Measurements from ENCODE around the gene ANXA10. TPM values are rescaled to one million over a fixed set of nuclear protein-coding genes. Genes with fewer than 3 reads are reported as not detected.

Gene ANXA10
- total and polyA plus RNA-seq, 8 donors = 2.5 to 17.1 (median 8.5) TPM

GRCh38 chr4:168074861-168075260 is 17.5 kb upstream of the ANXA10 start:
- no peaks in the 10 kb centered on the region for H3K27me3 ChIP-seq
- H3K4me3 ChIP-seq = no peak overlapping the region
- no peak for FAIRE-seq
- no peak overlapping the region for H3K27ac ChIP-seq
- ATAC-seq = no peak
- H3K36me3 ChIP-seq = no peaks in the 10 kb centered on the region
- no peaks in the 10 kb centered on the region for H3K4me1 ChIP-seq
- WGBS, 2 donors = 81 to 86% methylated on average over 4 of the region's 4 CpGs
- DNase-seq = no peak
- TF ChIP-seq CTCF (IDR thresholded peaks at IDR 0.05) = no peak
- no peaks in the 10 kb centered on the region for H3K9me3 ChIP-seq
- intact Hi-C loops (cut with DNase I) = loop anchor here in 2 of 3 donors (10.0 kb wide), 1 partner anchor 1050 kb away; no protein-coding TSS in a partner anchor

- peak; percentile 52 to 80 (median 73) for TF ChIP-seq CTCF (IDR thresholded peaks at IDR 0.05)
- WGBS, 2 donors = 0 to 9% methylated on average over 2 of the region's 2 CpGs
- no peak overlapping the region for H3K4me3 ChIP-seq
- ATAC-seq (peak; percentile 77 to 92 (median 90)), DNase-seq (peak in 5 of 6 donors; percentile 9 to 72 (median 48)), FAIRE-seq (peak; percentile 37)
- no peaks in the 10 kb centered on the region for H3K27me3 ChIP-seq
- H3K4me1 ChIP-seq = no peaks in the 10 kb centered on the region
- H3K9me3 ChIP-seq = no peaks in the 10 kb centered on the region
- H3K27ac ChIP-seq = no peak overlapping the region
- intact Hi-C loops (cut with DNase I) = loop anchor here in 2 of 3 donors (10.0 kb wide), 1 partner anchor 1052 kb away; no protein-coding TSS in a partner anchor
- H3K36me3 ChIP-seq = no peaks in the 10 kb centered on the region
Observed at GRCh38 chr4:168076989-168077725, 15.2 kb upstream of the ANXA10 start.

- Histone ChIP-seq H3K36me3 (no peaks in the 10 kb centered on the region), H3K4me3 (no peak overlapping the region), H3K27me3 (no peaks in the 10 kb centered on the region), H3K27ac (no peak overlapping the region), H3K4me1 (no peaks in the 10 kb centered on the region), H3K9me3 (no peaks in the 10 kb centered on the region)
- TF ChIP-seq CTCF (IDR thresholded peaks at IDR 0.05) = no peak
- intact Hi-C loops (cut with DNase I) = loop anchor here in 2 of 3 donors (10.0 kb wide), 1 partner anchor 1053 kb away; no protein-coding TSS in a partner anchor
- FAIRE-seq (no peak), ATAC-seq (no peak), DNase-seq (no peak)
- WGBS, 2 donors = 42 to 55% methylated on average over 5 of the region's 5 CpGs
Observed at GRCh38 chr4:168077726-168078239, 14.6 kb upstream of the ANXA10 start.

GRCh38 chr4:168082379-168082778 is 10.0 kb upstream of the ANXA10 start:
- DNase-seq (no peak), FAIRE-seq (no peak), ATAC-seq (no peak)
- Histone ChIP-seq H3K9me3 (no peaks in the 10 kb centered on the region), H3K36me3 (no peaks in the 10 kb centered on the region), H3K4me3 (no peak overlapping the region), H3K27ac (no peak overlapping the region), H3K27me3 (no peaks in the 10 kb centered on the region), H3K4me1 (no peaks in the 10 kb centered on the region)
- 73 to 74% methylated on average over 5 of the region's 5 CpGs for WGBS, 2 donors
- no peak for TF ChIP-seq CTCF (IDR thresholded peaks at IDR 0.05)
- intact Hi-C loops (cut with DNase I) = no loop called here

Data from pancreas (tissue), 10 donors.